OCI-LY1 (cell line): ENCODE measurements around the gene UQCR11.

Experiments
- CTCF ChIP-seq: fragments of 200-600 bp; sonication (generic), shearing (Covaris generic); IDR thresholded peaks from 2 replicates; pipeline ENCODE4 v1.5.1; 2017; ENCODE audit warnings: mild to moderate bottlenecking, antibody characterized with exemption, low read length, moderate library complexity, mixed read lengths
- EZH2 ChIP-seq: fragments of 200-600 bp; sonication (generic), shearing (Covaris generic); IDR thresholded peaks from 2 replicates; pipeline ENCODE4 v1.8.0; 2017; ENCODE audit warnings: borderline replicate concordance, mixed run types, mild to moderate bottlenecking, antibody characterized with exemption, low read length, moderate library complexity, mixed read lengths

GRCh38 chr19:1636325-1637236 lies 31.3 kb upstream of the UQCR11 start:
- TF ChIP-seq CTCF: no peak
- no peak for TF ChIP-seq EZH2
